Endodermal cell (in vitro differentiated cells): Measurements from ENCODE around the gene DEPP1. TPM values are rescaled to one million over a fixed set of nuclear protein-coding genes. Genes with fewer than 3 reads are reported as not detected.

ENCODE experiments used
- DNase-seq: peaks from one replicate; pipeline ENCODE4 v3.0.0-alpha.2; 2017
- H3K27ac ChIP-seq: 2 replicates; pipeline ENCODE4 v1.5.1; 2013; ENCODE audit warnings: mild to moderate bottlenecking, low read depth, low read length, moderate library complexity
- H3K27me3 ChIP-seq: 2 replicates; pipeline ENCODE4 v1.6.1; 2013; ENCODE audit warnings: mild to moderate bottlenecking, low read length, moderate library complexity; ENCODE audit not compliant: insufficient read depth, control insufficient read depth, poor library complexity, severe bottlenecking
- H3K36me3 ChIP-seq: 2 replicates; pipeline ENCODE4 v1.7.0; 2013; ENCODE audit warnings: mild to moderate bottlenecking, low read length, moderate library complexity; ENCODE audit not compliant: control insufficient read depth, insufficient read depth
- H3K4me1 ChIP-seq: one replicate; pipeline ENCODE4 v1.7.0; 2013; ENCODE audit warnings: low read length; ENCODE audit not compliant: control insufficient read depth, insufficient read depth
- H3K4me3 ChIP-seq: 2 replicates; pipeline ENCODE4 v1.5.1; 2013; ENCODE audit warnings: mild to moderate bottlenecking, low read length, moderate library complexity
- H3K9ac ChIP-seq: 2 replicates; pipeline ENCODE4 v1.6.1; 2013; ENCODE audit warnings: mild to moderate bottlenecking, low read length, moderate library complexity; ENCODE audit not compliant: poor library complexity, severe bottlenecking; ENCODE audit errors: extremely low read depth
- H3K9me3 ChIP-seq: 2 replicates; pipeline ENCODE4 v1.6.1; 2013; ENCODE audit warnings: mild to moderate bottlenecking, low read length, moderate library complexity; ENCODE audit not compliant: control insufficient read depth
- H3K27ac Mint-ChIP-seq: 2 replicates; pipeline ENCODE4 v1.8.0; 2020; ENCODE audit warnings: mixed read lengths
- H3K27me3 Mint-ChIP-seq: 2 replicates; pipeline ENCODE4 v1.8.0; 2021; ENCODE audit warnings: mild to moderate bottlenecking, mixed read lengths; ENCODE audit not compliant: insufficient read depth
- H3K36me3 Mint-ChIP-seq: 2 replicates; pipeline ENCODE4 v1.8.0; 2020; ENCODE audit warnings: low read depth, mixed read lengths
- H3K4me1 Mint-ChIP-seq: 2 replicates; pipeline ENCODE4 v1.8.0; 2020; ENCODE audit warnings: mixed read lengths
- H3K4me3 Mint-ChIP-seq: 2 replicates; pipeline ENCODE4 v1.8.0; 2020; ENCODE audit warnings: mild to moderate bottlenecking, moderate library complexity, mixed read lengths
- H3K9me3 Mint-ChIP-seq: 2 replicates; pipeline ENCODE4 v1.8.0; 2020; ENCODE audit warnings: mild to moderate bottlenecking, mixed read lengths
- CTCF ChIP-seq: fragments of 200-600 bp; sonication (generic); conservative IDR thresholded peaks from 2 replicates; pipeline ENCODE4 v1.5.0; 2021; ENCODE audit warnings: antibody characterized with exemption, mild to moderate bottlenecking
- WGBS, 2 experiments: methylation state at CpG; one replicate each; pipeline versions ENCODE4 v1.1.5 to v1.1.7; 2013; ENCODE audit warnings: missing lambda C conversion rate in 2 of 2, mixed read lengths in 1 of 2; ENCODE audit not compliant: insufficient coverage in 1 of 2, insufficient read length in 1 of 2; 5-methylcytosine and 5-hydroxymethylcytosine counted together
- total RNA-seq, 2 donors: library from RNA; stranded (reverse); fragmentation: NEBNext Ultra II Directional in 1 of 2; extraction: Animal tissue kit (Norgen Biotek cat#: 25700) in 1 of 2; gene quantifications; 2 replicates in 1 of 2; 3 replicates in 1 of 2; pipeline ENCODE4 v1.2.1, GENCODE V29; 2021

DEPP1 gene
- total RNA-seq, 2 donors from 2014 or later = 1.3 to 2.6 TPM

DNA sequence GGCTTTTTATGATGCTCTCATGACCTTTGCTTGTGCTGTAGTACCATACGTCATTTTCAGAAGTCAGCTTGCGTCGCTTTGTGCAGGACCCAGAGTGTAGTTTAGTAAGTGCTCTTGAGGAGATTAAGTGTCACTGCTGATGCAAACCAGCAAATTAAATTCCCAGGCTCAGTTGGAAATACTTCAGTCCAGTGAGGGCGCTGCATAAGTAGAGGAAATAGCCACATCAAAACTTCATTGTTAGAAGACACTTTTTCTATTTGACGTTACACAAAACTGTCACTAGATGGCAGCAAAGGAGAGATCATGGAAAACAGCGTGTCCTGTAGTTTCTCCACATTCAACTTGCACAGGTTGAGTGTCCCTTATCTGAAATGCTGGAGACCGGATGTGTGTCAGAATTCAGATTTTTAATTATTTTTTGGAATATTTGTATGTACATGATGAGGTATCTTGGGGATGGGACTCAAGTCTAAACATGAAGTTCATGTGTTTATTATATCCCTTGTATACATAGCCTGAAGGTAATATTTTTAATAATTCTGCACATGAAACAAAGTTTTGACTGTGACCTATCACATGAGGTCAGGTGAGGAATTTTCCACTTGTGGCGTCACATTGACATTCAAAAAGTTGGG, 30.0 kb upstream of the DEPP1 start:
- Mint-ChIP-seq H3K27ac (no peak overlapping the region), H3K9me3 (peaks cover 22% of the 10 kb centered on the region), H3K4me3 (no peak overlapping the region), H3K27me3 (no peaks in the 10 kb centered on the region), H3K4me1 (no peaks in the 10 kb centered on the region), H3K36me3 (peaks cover 17% of the 10 kb centered on the region)
- TF ChIP-seq CTCF = peak; percentile 88
- no peak overlapping the region for H3K4me3 ChIP-seq
- H3K9ac ChIP-seq = no peak overlapping the region
- no peak for DNase-seq
- WGBS, 2 experiments = 40 to 47% methylated on average over 6 to 7 of the region's 8 CpGs
- H3K9me3 ChIP-seq = peaks cover 14% of the 10 kb centered on the region
- H3K27me3 ChIP-seq = no peaks in the 10 kb centered on the region
- H3K36me3 ChIP-seq = peaks cover 14% of the 10 kb centered on the region
- H3K4me1 ChIP-seq = no peaks in the 10 kb centered on the region
- no peak overlapping the region for H3K27ac ChIP-seq

GRCh38 chr10:45006276-45007030, 27.8 kb upstream of the DEPP1 start:
- Histone ChIP-seq H3K36me3 (peaks cover 25% of the 10 kb centered on the region), H3K9me3 (peaks cover 27% of the 10 kb centered on the region), H3K4me3 (no peak overlapping the region), H3K27me3 (no peaks in the 10 kb centered on the region), H3K9ac (no peak overlapping the region), H3K27ac (no peak overlapping the region), H3K4me1 (no peaks in the 10 kb centered on the region)
- Mint-ChIP-seq H3K4me3 (no peak overlapping the region), H3K9me3 (peaks cover 32% of the 10 kb centered on the region), H3K27me3 (no peaks in the 10 kb centered on the region), H3K27ac (no peak overlapping the region), H3K36me3 (peaks cover 30% of the 10 kb centered on the region), H3K4me1 (peaks cover 3% of the 10 kb centered on the region)
- TF ChIP-seq CTCF = no peak
- no peak for DNase-seq
- 97 to 100% methylated on average over 1 to 3 of the region's 3 CpGs for WGBS, 2 experiments

DNA sequence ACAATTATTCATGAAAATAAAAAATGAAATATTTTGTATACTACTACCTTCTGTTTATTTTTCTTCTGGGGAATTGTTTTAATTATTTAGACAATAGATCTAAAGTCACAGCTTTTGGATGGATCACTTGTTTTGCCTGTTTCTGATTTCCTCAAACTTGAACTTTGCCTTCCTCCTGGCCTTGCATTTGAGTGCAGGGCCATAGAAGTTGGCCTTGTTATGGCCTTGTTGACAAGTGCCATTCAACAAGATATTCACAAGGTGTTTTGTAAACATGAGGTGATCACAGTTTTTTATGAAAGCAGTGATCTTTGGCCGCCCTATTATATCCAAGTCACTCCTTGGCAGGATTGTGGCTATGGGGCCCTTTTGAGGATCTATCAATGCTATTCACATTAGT, 26.7 kb upstream of the DEPP1 start:
- no peaks in the 10 kb centered on the region for H3K4me1 ChIP-seq
- no peak overlapping the region for H3K27ac Mint-ChIP-seq
- no peaks in the 10 kb centered on the region for H3K27me3 ChIP-seq
- DNase-seq = no peak
- H3K4me3 Mint-ChIP-seq = no peak overlapping the region
- no peaks in the 10 kb centered on the region for H3K27me3 Mint-ChIP-seq
- H3K27ac ChIP-seq = no peak overlapping the region
- peaks cover 25% of the 10 kb centered on the region for H3K36me3 ChIP-seq
- peaks cover 6% of the 10 kb centered on the region for H3K4me1 Mint-ChIP-seq
- H3K9me3 Mint-ChIP-seq = peaks cover 33% of the 10 kb centered on the region
- H3K9ac ChIP-seq = no peak overlapping the region
- peaks cover 27% of the 10 kb centered on the region for H3K9me3 ChIP-seq
- H3K36me3 Mint-ChIP-seq = peaks cover 30% of the 10 kb centered on the region
- TF ChIP-seq CTCF = no peak
- no peak overlapping the region for H3K4me3 ChIP-seq
- WGBS, 2 experiments = 95% methylated on average over 1 of the region's 1 CpG; no CpG with 5 or more reads in 1 of the 2 experiments
